Measurements from ENCODE around the gene EIF4E1B. TPM values are rescaled to one million over a fixed set of nuclear protein-coding genes. Genes with fewer than 3 reads are reported as not detected.

Gene EIF4E1B
- total RNA-seq, 1 experiment from 2014 or later, result not detected

- BruUV-seq (replicated peaks), result no TSS peak
- peak overlapping the region; percentile 84 for H3K4me3 Mint-ChIP-seq (ENCODE audit: low read depth, unreplicated experiment)
- no peak for DNase-seq
- peak overlapping the region; percentile 29 for H3K27ac Mint-ChIP-seq (ENCODE audit: unreplicated experiment)
- no peaks in the 10 kb centered on the region for H3K9me3 Mint-ChIP-seq (ENCODE audit: low read depth, unreplicated experiment)
- TF ChIP-seq CTCF (IDR thresholded peaks at IDR 0.05; ENCODE audit: unreplicated experiment), result no peak
- H3K36me3 Mint-ChIP-seq (ENCODE audit: insufficient read depth, unreplicated experiment), result peaks cover 19% of the 10 kb centered on the region
- peaks cover 11% of the 10 kb centered on the region for H3K4me1 Mint-ChIP-seq (ENCODE audit: low read depth, unreplicated experiment)
- CTCF ChIA-PET, result interaction anchor here (0.8 kb wide), 1 partner anchor 72 kb away, joined by 4 read pairs; the partner anchor contains the start of gene RNF44
- H3K27me3 Mint-ChIP-seq (ENCODE audit: unreplicated experiment), result peaks cover 23% of the 10 kb centered on the region
- intact Hi-C loops (cut with micrococcal nuclease; ENCODE audit: unreplicated experiment), result no loop called here
Measured at GRCh38 chr5:176608937-176609723, 21.3 kb upstream of the EIF4E1B start.

GRCh38 chr5:176609724-176610434, 20.6 kb upstream of the EIF4E1B start, which contains the start of gene GPRIN1:
GPRIN1 (minus strand) TSS chr5:176610156; CDS start chr5:176599834, 10,322 bp downstream.
- TF ChIP-seq CTCF (IDR thresholded peaks at IDR 0.05; ENCODE audit: unreplicated experiment), result peak; percentile 50
- no peaks in the 10 kb centered on the region for H3K9me3 Mint-ChIP-seq (ENCODE audit: low read depth, unreplicated experiment)
- H3K27me3 Mint-ChIP-seq (ENCODE audit: unreplicated experiment), result peaks cover 23% of the 10 kb centered on the region
- H3K36me3 Mint-ChIP-seq (ENCODE audit: insufficient read depth, unreplicated experiment), result peaks cover 19% of the 10 kb centered on the region
- peaks cover 19% of the 10 kb centered on the region for H3K4me1 Mint-ChIP-seq (ENCODE audit: low read depth, unreplicated experiment)
- BruUV-seq (replicated peaks), result no TSS peak
- CTCF ChIA-PET, result no interaction called here
- peak within 1 kb of the TSS; percentile 29 for H3K27ac Mint-ChIP-seq (ENCODE audit: unreplicated experiment)
- peak; percentile 90 for DNase-seq
- intact Hi-C loops (cut with micrococcal nuclease; ENCODE audit: unreplicated experiment), result loop anchor here (5.0 to 10.0 kb wide), 2 partner anchors 68 to 195 kb away; partner anchors contain the start of gene CLTB
- H3K4me3 Mint-ChIP-seq (ENCODE audit: low read depth, unreplicated experiment), result peak within 1 kb of the TSS; percentile 84

GRCh38 chr5:176610435-176610773, 20.1 kb upstream of the EIF4E1B start:
- no peak overlapping the region for H3K27ac Mint-ChIP-seq (ENCODE audit: unreplicated experiment)
- no TSS peak for BruUV-seq (replicated peaks)
- H3K4me1 Mint-ChIP-seq (ENCODE audit: low read depth, unreplicated experiment), result peaks cover 24% of the 10 kb centered on the region
- CTCF ChIA-PET, result no interaction called here
- peaks cover 19% of the 10 kb centered on the region for H3K36me3 Mint-ChIP-seq (ENCODE audit: insufficient read depth, unreplicated experiment)
- peaks cover 25% of the 10 kb centered on the region for H3K27me3 Mint-ChIP-seq (ENCODE audit: unreplicated experiment)
- intact Hi-C loops (cut with micrococcal nuclease; ENCODE audit: unreplicated experiment), result loop anchor here (5.0 to 10.0 kb wide), 2 partner anchors 68 to 196 kb away; partner anchors contain the start of gene CLTB
- no peak for DNase-seq
- peak overlapping the region; percentile 48 for H3K4me3 Mint-ChIP-seq (ENCODE audit: low read depth, unreplicated experiment)
- H3K9me3 Mint-ChIP-seq (ENCODE audit: low read depth, unreplicated experiment), result no peaks in the 10 kb centered on the region
- peak; percentile 10 for TF ChIP-seq CTCF (IDR thresholded peaks at IDR 0.05; ENCODE audit: unreplicated experiment)

GRCh38 chr5:176611435-176611834, 19.0 kb upstream of the EIF4E1B start:
- CTCF ChIA-PET, result interaction anchor here (0.7 kb wide), 1 partner anchor 49 kb away, joined by 4 read pairs; no protein-coding TSS in a partner anchor
- peak; percentile 83 for DNase-seq
- TF ChIP-seq CTCF (IDR thresholded peaks at IDR 0.05; ENCODE audit: unreplicated experiment), result no peak
- H3K4me1 Mint-ChIP-seq (ENCODE audit: low read depth, unreplicated experiment), result peaks cover 30% of the 10 kb centered on the region
- intact Hi-C loops (cut with micrococcal nuclease; ENCODE audit: unreplicated experiment), result loop anchor here (5.0 to 10.0 kb wide), 2 partner anchors 69 to 197 kb away; partner anchors contain the start of gene CLTB
- H3K4me3 Mint-ChIP-seq (ENCODE audit: low read depth, unreplicated experiment), result no peak overlapping the region
- H3K27ac Mint-ChIP-seq (ENCODE audit: unreplicated experiment), result no peak overlapping the region
- peaks cover 19% of the 10 kb centered on the region for H3K36me3 Mint-ChIP-seq (ENCODE audit: insufficient read depth, unreplicated experiment)
- H3K27me3 Mint-ChIP-seq (ENCODE audit: unreplicated experiment), result peaks cover 35% of the 10 kb centered on the region
- BruUV-seq (replicated peaks), result no TSS peak
- no peaks in the 10 kb centered on the region for H3K9me3 Mint-ChIP-seq (ENCODE audit: low read depth, unreplicated experiment)
